ENCODE results near the gene POLR2H. TPM values are rescaled to one million over a fixed set of nuclear protein-coding genes. Genes with fewer than 3 reads are reported as not detected.

The POLR2H gene
- total and polyA plus RNA-seq, 4 donors: 46.4 to 139 (median 82.4) TPM

GRCh38 chr3:184322731-184323487 lies 38.6 kb upstream of the POLR2H start:
- Histone ChIP-seq H3K36me3 (ENCODE audit: control insufficient read depth in 4 of 4, insufficient read depth in 4 of 4, low read length in 4 of 4) (peaks cover 67 to 76% (median 71%) of the 10 kb centered on the region in 4 donors), H3K27me3 (ENCODE audit: control insufficient read depth in 3 of 3, insufficient read depth in 3 of 3, low read length in 2 of 3) (no peaks in the 10 kb centered on the region), H3K9ac (ENCODE audit: insufficient read depth in 1 of 2, low read length in 2 of 2) (no peak overlapping the region), H3K27ac (ENCODE audit: low read depth in 1 of 2, low read length in 1 of 2) (no peak overlapping the region), H3K4me1 (ENCODE audit: control insufficient read depth in 5 of 5, insufficient read depth in 5 of 5, low read length in 5 of 5) (peaks cover 3 to 15% (median 9%) of the 10 kb centered on the region in 5 donors), H3K4me3 (no peak overlapping the region), H3K9me3 (ENCODE audit: control insufficient read depth in 4 of 4, insufficient read depth in 3 of 4, low read length in 3 of 4) (no peaks in the 10 kb centered on the region)
- WGBS, 2 donors: 74 to 85% methylated on average over 20 of the region's 20 CpGs
- DNase-seq: no peak
- no peak for ATAC-seq (ENCODE audit: insufficient read depth, low FRiP score)
- TF ChIP-seq, protein P1, sequence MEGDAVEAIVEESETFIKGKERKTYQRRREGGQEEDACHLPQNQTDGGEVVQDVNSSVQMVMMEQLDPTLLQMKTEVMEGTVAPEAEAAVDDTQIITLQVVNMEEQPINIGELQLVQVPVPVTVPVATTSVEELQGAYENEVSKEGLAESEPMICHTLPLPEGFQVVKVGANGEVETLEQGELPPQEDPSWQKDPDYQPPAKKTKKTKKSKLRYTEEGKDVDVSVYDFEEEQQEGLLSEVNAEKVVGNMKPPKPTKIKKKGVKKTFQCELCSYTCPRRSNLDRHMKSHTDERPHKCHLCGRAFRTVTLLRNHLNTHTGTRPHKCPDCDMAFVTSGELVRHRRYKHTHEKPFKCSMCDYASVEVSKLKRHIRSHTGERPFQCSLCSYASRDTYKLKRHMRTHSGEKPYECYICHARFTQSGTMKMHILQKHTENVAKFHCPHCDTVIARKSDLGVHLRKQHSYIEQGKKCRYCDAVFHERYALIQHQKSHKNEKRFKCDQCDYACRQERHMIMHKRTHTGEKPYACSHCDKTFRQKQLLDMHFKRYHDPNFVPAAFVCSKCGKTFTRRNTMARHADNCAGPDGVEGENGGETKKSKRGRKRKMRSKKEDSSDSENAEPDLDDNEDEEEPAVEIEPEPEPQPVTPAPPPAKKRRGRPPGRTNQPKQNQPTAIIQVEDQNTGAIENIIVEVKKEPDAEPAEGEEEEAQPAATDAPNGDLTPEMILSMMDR (IDR thresholded peaks at IDR 0.05; ENCODE audit: control extremely low read depth, extremely low read depth): no peak

DNA sequence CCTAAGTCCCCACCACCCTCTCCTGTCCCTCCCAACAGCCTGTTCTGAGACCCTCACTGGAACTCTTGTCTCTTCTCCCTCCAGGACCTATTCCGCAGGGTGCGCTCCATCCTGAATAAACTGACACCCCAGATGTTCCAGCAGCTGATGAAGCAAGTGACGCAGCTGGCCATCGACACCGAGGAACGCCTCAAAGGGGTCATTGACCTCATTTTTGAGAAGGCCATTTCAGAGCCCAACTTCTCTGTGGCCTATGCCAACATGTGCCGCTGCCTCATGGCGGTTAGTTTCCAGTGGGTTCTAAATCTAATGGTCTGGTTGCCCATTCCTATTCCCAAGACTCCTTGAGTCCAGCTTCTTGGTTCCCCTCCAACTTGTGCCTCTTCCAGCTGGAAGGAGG lies 37.8 kb upstream of the POLR2H start:
- no peaks in the 10 kb centered on the region for H3K9me3 ChIP-seq (ENCODE audit: control insufficient read depth in 4 of 4, insufficient read depth in 3 of 4, low read length in 3 of 4)
- TF ChIP-seq, protein P1 (IDR thresholded peaks at IDR 0.05; ENCODE audit: control extremely low read depth, extremely low read depth): no peak
- ATAC-seq (ENCODE audit: insufficient read depth, low FRiP score) (no peak), DNase-seq (no peak)
- no peak overlapping the region for H3K9ac ChIP-seq (ENCODE audit: insufficient read depth in 1 of 2, low read length in 2 of 2)
- H3K4me3 ChIP-seq: no peak overlapping the region
- no peaks in the 10 kb centered on the region for H3K27me3 ChIP-seq (ENCODE audit: control insufficient read depth in 3 of 3, insufficient read depth in 3 of 3, low read length in 2 of 3)
- H3K36me3 ChIP-seq (ENCODE audit: control insufficient read depth in 4 of 4, insufficient read depth in 4 of 4, low read length in 4 of 4): peaks cover 73 to 81% (median 78%) of the 10 kb centered on the region in 4 donors
- 92 to 97% methylated on average over 8 of the region's 8 CpGs for WGBS, 2 donors
- H3K27ac ChIP-seq (ENCODE audit: low read depth in 1 of 2, low read length in 1 of 2): no peak overlapping the region
- H3K4me1 ChIP-seq (ENCODE audit: control insufficient read depth in 5 of 5, insufficient read depth in 5 of 5, low read length in 5 of 5): peaks cover 3 to 15% (median 9%) of the 10 kb centered on the region in 5 donors

GRCh38 chr3:184325269-184325668 lies 36.2 kb upstream of the POLR2H start:
- Histone ChIP-seq H3K4me1 (ENCODE audit: control insufficient read depth in 5 of 5, insufficient read depth in 5 of 5, low read length in 5 of 5) (peaks cover 0 to 6% (median 0%) of the 10 kb centered on the region in 5 donors), H3K27me3 (ENCODE audit: control insufficient read depth in 3 of 3, insufficient read depth in 3 of 3, low read length in 2 of 3) (no peaks in the 10 kb centered on the region), H3K27ac (ENCODE audit: low read depth in 1 of 2, low read length in 1 of 2) (no peak overlapping the region), H3K9ac (ENCODE audit: insufficient read depth in 1 of 2, low read length in 2 of 2) (no peak overlapping the region), H3K36me3 (ENCODE audit: control insufficient read depth in 4 of 4, insufficient read depth in 4 of 4, low read length in 4 of 4) (peaks cover 78 to 88% (median 84%) of the 10 kb centered on the region in 4 donors), H3K4me3 (no peak overlapping the region), H3K9me3 (ENCODE audit: control insufficient read depth in 4 of 4, insufficient read depth in 3 of 4, low read length in 3 of 4) (no peaks in the 10 kb centered on the region)
- ATAC-seq (ENCODE audit: insufficient read depth, low FRiP score) (no peak), DNase-seq (no peak)
- TF ChIP-seq, protein P1 (IDR thresholded peaks at IDR 0.05; ENCODE audit: control extremely low read depth, extremely low read depth): no peak
- 95% methylated on average over 13 of the region's 13 CpGs for WGBS, 2 donors
